ENCODE measurements around the gene BOK.
A peak's percentile ranks its signal among the peaks of the same experiment; 100 is the strongest.
"Not testable (repeated sequence)": the region's sequence is repeated elsewhere in the genome, so short reads cannot be mapped to it uniquely, and the experiment has no call there.

The BOK gene

DNA sequence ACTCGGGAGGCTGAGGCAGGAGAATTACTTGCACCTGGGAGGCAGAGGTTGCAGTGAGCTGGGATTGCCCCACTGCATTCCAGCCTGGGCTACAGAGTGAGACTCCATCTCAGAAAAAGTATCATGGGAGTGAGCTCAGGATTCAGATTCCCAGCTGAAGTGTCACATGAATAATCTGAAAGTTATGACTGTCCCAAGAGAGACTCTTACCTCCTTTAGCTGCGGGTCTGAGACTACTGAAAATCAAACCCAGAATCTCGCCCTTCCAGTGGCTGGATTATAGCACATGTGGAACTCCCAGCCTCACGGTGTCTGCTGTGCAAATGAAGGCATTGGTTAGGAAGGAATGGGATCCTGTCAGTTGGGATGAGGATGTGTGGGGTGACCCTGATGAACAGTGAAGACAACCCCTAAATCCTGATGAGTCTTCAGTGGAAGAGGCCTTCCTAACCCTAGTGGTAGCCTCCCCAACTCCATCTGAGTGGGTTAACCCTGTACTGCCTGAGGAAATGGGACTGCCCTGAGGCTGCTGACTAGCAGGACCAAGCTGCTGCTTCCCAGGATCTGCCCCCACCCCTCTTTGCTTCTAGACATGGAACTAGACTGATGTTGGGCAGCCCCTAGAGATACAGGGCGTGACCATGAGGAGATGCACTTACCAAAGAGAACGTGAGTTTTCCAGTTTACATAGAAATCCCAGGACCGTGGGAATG is 16.5 kb downstream of the BOK start:
- no peak for DNase-seq

- no peak for DNase-seq
Measured at GRCh38 chr2:241575624-241576292, 17.2 kb downstream of the BOK start.

- no peak for DNase-seq
Measured at GRCh38 chr2:241576293-241576654, 17.7 kb downstream of the BOK start.

GRCh38 chr2:241577413-241578122 is 19.0 kb downstream of the BOK start:
- no peak for DNase-seq

- DNase-seq = no peak
Measured at GRCh38 chr2:241579281-241579680, 20.7 kb downstream of the BOK start.

DNA sequence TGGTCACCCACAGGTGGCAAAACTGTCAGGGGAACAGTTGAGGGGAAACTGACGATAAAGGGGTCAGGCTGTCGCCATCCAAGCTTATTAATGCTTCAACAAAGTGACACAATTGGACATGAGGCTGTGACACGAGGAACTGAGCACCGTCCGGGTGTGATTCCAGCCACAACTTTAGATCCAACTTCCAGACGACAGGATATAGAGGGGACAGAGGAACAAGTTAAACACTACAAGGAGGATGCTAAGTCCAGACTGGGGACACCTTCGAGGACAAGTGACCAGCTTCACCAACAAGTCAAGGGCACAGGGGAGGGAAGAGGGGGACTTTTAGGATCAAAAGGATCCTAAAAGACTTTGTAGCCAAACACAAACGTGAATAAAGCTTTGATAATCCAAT is 23.8 kb downstream of the BOK start:
- no peak for DNase-seq

GRCh38 chr2:241582806-241583205 is 24.3 kb downstream of the BOK start:
- no peak for DNase-seq

DNA sequence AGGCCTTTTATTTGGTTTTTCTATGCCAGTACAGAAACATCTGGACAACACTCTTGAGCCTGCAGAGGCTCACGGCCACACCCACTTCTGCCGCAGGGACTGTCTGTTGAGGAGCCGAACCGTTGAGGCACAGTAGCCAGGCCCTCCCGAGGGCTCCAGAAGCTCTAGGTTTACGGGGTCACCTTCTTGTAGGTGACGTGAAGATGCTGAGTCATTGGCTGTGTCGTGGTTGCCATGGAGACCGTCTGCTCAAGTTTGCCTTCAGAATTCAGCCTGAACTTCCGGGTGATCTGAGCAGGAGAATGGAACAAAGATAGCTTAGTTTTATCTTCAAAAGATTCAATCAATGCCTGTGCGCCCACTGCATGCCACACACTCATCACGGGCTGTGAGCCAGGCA is 25.9 kb downstream of the BOK start:
- DNase-seq = no peak

DNA sequence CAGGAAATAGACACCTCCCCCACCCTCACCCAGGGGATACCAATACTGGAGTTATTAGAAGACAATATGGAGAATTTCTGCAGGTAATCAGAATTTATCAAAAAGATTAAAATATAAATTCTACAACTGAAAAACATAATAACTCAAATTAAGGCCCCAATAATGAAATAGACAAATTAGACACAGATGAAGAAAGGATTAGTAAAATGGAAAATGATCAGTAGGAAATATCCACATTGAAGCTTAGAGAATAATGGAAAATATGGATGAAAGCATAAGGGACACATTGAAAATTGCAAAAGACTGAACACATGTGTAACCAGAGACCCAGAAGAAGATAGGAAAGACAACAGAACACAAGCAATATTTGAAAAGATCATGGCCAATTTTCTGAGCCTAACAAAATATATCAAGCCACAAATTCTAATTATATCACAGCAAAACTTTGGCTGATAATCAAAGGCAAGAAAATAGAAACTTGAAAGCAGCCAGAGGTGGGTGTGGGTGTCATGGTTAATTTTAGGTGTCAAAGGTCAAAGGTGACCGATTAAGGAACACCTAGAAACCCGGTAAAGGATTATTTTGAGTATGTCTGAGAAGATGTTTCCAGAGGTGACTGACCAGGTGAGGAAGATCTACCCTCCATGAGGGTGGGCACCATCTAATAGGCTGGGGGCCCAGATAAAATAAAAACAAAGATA is 28.2 kb downstream of the BOK start:
- no peak for DNase-seq

DNA sequence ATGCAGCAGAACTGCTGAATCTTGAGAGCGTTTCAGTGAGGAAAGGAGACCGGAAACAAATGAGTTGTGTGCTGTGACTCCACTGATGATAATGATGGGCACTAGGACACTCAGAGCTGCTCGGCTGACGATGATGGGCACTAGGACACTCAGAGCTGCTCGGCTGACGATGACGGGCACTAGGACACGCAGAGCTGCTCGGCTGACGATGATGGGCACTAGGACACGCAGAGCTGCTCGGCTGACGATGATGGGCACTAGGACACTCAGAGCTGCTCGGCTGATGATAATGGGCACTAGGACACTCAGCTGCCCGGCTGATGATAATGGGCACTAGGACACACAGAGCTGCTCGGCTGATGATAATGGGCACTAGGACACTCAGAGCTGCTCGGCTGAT is 31.3 kb downstream of the BOK start:
- DNase-seq = not testable (repeated sequence)

DNA sequence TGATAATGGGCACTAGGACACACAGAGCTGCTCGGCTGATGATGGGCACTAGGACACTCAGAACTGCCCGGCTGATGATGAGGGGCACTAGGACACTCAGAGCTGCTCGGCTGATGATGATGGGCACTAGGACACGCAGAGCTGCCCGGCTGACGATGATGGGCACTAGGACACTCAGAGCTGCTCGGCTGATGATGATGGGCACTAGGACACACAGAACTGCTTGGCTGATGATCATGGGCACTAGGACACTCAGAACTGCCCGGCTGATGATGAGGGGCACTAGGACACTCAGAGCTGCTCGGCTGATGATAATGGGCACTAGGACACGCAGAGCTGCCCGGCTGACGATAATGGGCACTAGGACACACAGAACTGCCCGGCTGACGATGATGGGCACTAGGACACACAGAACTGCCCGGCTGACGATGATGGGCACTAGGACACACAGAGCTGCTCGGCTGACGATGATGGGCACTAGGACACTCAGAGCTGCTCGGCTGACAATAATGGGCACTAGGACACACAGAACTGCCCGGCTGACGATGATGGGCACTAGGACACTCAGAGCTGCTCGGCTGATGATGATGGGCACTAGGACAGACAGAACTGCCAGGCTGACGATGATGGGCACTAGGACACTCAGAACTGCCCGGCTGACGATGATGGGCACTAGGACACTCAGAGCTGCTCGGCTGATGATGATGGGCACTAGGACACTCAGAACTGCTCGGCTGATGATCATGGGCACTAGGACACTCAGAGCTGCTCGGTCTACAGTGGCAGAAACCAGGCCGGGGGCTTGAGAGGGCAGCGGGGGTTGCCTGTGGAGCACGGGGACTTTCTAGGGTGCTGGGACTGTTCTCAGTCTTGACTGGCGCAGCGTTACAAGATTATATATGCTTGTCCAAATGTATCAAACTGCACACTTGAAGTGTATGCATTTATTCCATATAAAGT is 32.2 kb downstream of the BOK start:
- DNase-seq = not testable (repeated sequence)

DNA sequence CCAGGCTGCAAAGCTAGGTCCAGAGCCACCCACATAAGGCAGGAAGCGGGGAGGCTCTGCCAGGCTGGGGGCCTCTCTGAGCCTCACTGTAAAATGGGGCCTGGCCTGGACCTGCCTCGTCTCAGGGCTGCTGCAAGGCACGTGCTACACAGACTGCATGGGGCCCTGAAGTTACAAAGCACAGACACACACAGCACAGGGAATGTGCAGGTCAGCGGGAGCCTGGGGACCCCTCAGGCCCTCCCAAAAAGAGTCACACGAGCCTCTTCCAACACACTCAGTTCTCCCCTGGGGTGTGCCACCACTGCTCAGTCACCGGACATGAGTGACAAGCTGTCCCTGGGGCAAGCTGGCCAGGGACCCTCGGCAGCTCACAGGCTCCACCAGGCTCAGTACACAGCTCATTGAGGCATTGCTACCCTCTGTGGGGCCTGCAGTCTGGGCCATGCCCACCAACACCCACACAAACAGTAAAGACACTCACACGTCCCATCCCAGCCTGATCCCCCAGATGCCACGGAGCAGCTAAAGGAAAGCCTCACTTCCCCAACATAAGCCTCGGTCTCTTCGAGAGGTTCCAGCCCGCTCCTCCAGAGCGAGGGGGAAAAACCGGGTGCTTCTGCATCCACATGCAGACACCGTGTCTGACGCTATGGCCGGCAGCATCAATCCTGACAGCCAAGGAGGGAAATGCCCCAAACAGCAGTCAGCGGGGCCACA is 33.7 kb downstream of the BOK start:
- no peak for DNase-seq

GRCh38 chr2:241593271-241593670 is 34.7 kb downstream of the BOK start:
- DNase-seq = no peak

- DNase-seq = peak in 1 of 2 donors; percentile 7
Measured at GRCh38 chr2:241595600-241596140, 37.1 kb downstream of the BOK start.

GRCh38 chr2:241597561-241597960 is 39.0 kb downstream of the BOK start:
- DNase-seq = no peak

GRCh38 chr2:241598061-241598460 is 39.5 kb downstream of the BOK start:
- no peak for DNase-seq

DNA sequence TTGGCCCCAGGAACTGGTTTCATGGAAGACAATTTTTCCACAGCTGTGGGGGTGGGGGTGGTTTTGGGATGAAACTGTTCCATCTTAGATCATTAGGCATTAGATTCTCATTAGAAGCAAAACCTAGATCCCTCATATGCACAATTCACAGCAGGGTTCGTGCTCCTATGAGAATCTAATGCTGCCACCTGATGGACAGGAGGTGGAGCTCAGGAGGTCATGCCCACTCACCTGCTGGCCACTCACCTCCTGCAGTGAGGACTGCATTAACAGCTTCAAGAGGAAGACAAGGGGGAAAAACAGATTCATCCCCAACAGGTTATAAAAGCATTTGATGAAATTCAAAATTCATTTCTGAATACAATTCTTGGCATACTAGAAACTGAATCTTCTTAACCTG is 39.9 kb downstream of the BOK start:
- no peak for DNase-seq

GRCh38 chr2:241599615-241600014 is 41.1 kb downstream of the BOK start:
- no peak for DNase-seq

- DNase-seq = no peak
Measured at GRCh38 chr2:241601841-241602240, 43.3 kb downstream of the BOK start.

GRCh38 chr2:241602720-241603119 is 44.2 kb downstream of the BOK start:
- DNase-seq = no peak

DNA sequence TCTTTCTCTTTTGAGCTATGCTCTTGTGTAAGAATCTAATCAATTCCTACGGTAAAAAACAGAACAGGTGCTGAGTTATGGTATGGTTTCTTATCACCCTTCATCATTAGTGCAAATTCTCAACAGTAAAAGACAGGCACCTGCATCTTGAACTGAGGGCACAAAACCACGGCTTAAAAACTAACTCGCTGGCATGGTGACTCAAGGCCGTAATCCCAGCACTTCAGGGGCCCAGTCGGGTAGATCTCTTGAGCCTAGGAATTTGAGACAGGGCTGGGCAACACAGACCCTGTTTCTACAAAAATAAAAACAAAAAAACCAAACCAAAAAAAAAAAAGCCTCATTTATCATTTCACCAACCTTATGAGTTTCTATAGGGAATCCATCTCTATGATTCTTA is 45.1 kb downstream of the BOK start:
- DNase-seq = no peak
